Naive thymus-derived CD4-positive, alpha-beta T cell (primary cell): ENCODE measurements around the gene RBFOX2. TPM values are rescaled to one million over a fixed set of nuclear protein-coding genes. Genes with fewer than 3 reads are reported as not detected.

Experiments
- ATAC-seq: fragments of 150-1000 bp; cut with Tn5 transposase; 2 replicates; pipeline ENCODE4 v1.10.0; 2021; ENCODE audit warnings: mild to moderate bottlenecking, moderate library complexity
- CTCF ChIA-PET: fragments of 350-600 bp; sonication (Branson Sonifier 250); formaldehyde crosslinking; loops from one replicate; lab custom pipeline; 2021; ENCODE audit warnings: antibody characterized with exemption; lab: Charles Lee
- POLR2A ChIA-PET: fragments of 350-600 bp; sonication (Branson Sonifier 250); formaldehyde crosslinking; loops from one replicate; lab custom pipeline; 2021; ENCODE audit warnings: antibody characterized with exemption, inconsistent platforms; lab: Charles Lee
- DNase-seq, 9 donors: peaks; one replicate each; pipeline versions ENCODE4 v3.0.0 to v3.0.0-alpha.2; 2020 to 2022; ENCODE audit warnings: mixed read lengths in 1 of 9
- H3K27ac ChIP-seq: one replicate; pipeline ENCODE4 v1.7.0; 2013; ENCODE audit warnings: mild to moderate bottlenecking, low read depth, low read length, moderate library complexity
- H3K27me3 ChIP-seq, 2 donors: one replicate each; pipeline ENCODE4 v1.7.0; 2013; ENCODE audit warnings: low read length in 2 of 2, mild to moderate bottlenecking in 2 of 2, moderate library complexity in 2 of 2; ENCODE audit not compliant: control insufficient read depth in 2 of 2, insufficient read depth in 2 of 2
- H3K36me3 ChIP-seq, 3 experiments: 1 replicate in 2 of 3; 2 replicates in 1 of 3; pipeline ENCODE4 v1.7.0; 2013; ENCODE audit warnings: low read length in 3 of 3, mild to moderate bottlenecking in 3 of 3, moderate library complexity in 1 of 3; ENCODE audit not compliant: insufficient read depth in 3 of 3, control insufficient read depth in 2 of 3
- H3K4me1 ChIP-seq, 2 donors: one replicate each; pipeline ENCODE4 v1.7.0; 2013; ENCODE audit warnings: low read length in 2 of 2, mild to moderate bottlenecking in 2 of 2, moderate library complexity in 1 of 2; ENCODE audit not compliant: control insufficient read depth in 2 of 2, insufficient read depth in 2 of 2
- H3K4me3 ChIP-seq: 2 replicates; pipeline ENCODE4 v1.7.0; 2013; ENCODE audit warnings: mild to moderate bottlenecking, low read length
- H3K9me3 ChIP-seq, 3 experiments: 1 replicate in 2 of 3; 2 replicates in 1 of 3; pipeline ENCODE4 v1.7.0; 2013; ENCODE audit warnings: low read length in 3 of 3; ENCODE audit not compliant: control insufficient read depth in 2 of 3
- H3K27ac Mint-ChIP-seq, 9 donors: one replicate each; pipeline ENCODE4 v1.8.0; 2020 to 2022; ENCODE audit warnings: mixed read lengths in 9 of 9, mild to moderate bottlenecking in 8 of 9, moderate library complexity in 5 of 9, inconsistent platforms in 2 of 9
- H3K27me3 Mint-ChIP-seq, 5 donors: one replicate each; pipeline ENCODE4 v1.8.0; 2021 to 2022; ENCODE audit warnings: mixed read lengths in 5 of 5, mild to moderate bottlenecking in 1 of 5
- H3K36me3 Mint-ChIP-seq, 5 donors: one replicate each; pipeline ENCODE4 v1.8.0; 2020 to 2022; ENCODE audit warnings: mixed read lengths in 5 of 5, mild to moderate bottlenecking in 3 of 5, inconsistent platforms in 1 of 5
- H3K4me1 Mint-ChIP-seq, 7 donors: one replicate each; pipeline ENCODE4 v1.8.0; 2020 to 2022; ENCODE audit warnings: mixed read lengths in 7 of 7, mild to moderate bottlenecking in 3 of 7, inconsistent platforms in 1 of 7
- H3K4me3 Mint-ChIP-seq, 10 donors: one replicate each; pipeline ENCODE4 v1.8.0; 2020 to 2022; ENCODE audit warnings: mild to moderate bottlenecking in 10 of 10, mixed read lengths in 10 of 10, moderate library complexity in 6 of 10, inconsistent platforms in 2 of 10
- H3K9me3 Mint-ChIP-seq, 11 donors: one replicate each; pipeline ENCODE4 v1.8.0; 2020 to 2022; ENCODE audit warnings: mixed read lengths in 11 of 11, mild to moderate bottlenecking in 4 of 11, inconsistent platforms in 1 of 11, moderate library complexity in 1 of 11
- intact Hi-C, 2 donors: fragments of 100-400 bp; cut with micrococcal nuclease; formaldehyde crosslinking; loops; one replicate each; pipeline ENCODE4 v1.15.1; 2023
- polyA plus RNA-seq, 2 donors: library from polyadenylated mRNA; unstranded; fragments of 300-500 nt; fragmentation: Illumina TruSeq; gene quantifications; one replicate each; pipeline ENCODE4 v1.2.3, GENCODE V29; 2021
- total RNA-seq, 6 experiments: library from RNA in 5 of 6; stranded (reverse) in 5 of 6; gene quantifications; 1 replicate in 5 of 6; 2 replicates in 1 of 6; pipeline ENCODE4 v1.2.3 and lab custom pipeline; 2021 to 2026

RBFOX2 gene
- total and polyA plus RNA-seq, 7 experiments from 2014 or later, result 0.39 to 1.7 (median 1.1) TPM

GRCh38 chr22:35958334-35958733 lies 70.3 kb downstream of the RBFOX2 start:
- no peak overlapping the region for H3K4me3 ChIP-seq
- Mint-ChIP-seq H3K4me3 (no peak overlapping the region), H3K4me1 (no peaks in the 10 kb centered on the region), H3K27ac (no peak overlapping the region), H3K36me3 (no peaks in the 10 kb centered on the region), H3K9me3 (no peaks in the 10 kb centered on the region), H3K27me3 (peaks cover 0 to 18% (median 8%) of the 10 kb centered on the region in 5 donors)
- ChIA-PET CTCF (no interaction called here), POLR2A (no interaction called here)
- no peaks in the 10 kb centered on the region for H3K36me3 ChIP-seq
- no peak for ATAC-seq
- no peak overlapping the region for H3K27ac ChIP-seq
- DNase-seq, result no peak
- intact Hi-C loops, result no loop called here
- H3K9me3 ChIP-seq, result no peaks in the 10 kb centered on the region
- no peaks in the 10 kb centered on the region for H3K4me1 ChIP-seq
- H3K27me3 ChIP-seq, result no peaks in the 10 kb centered on the region

- H3K27ac Mint-ChIP-seq, result no peak overlapping the region
- no peak overlapping the region for H3K4me3 Mint-ChIP-seq
- H3K9me3 Mint-ChIP-seq, result no peaks in the 10 kb centered on the region
- no peak for ATAC-seq
- ChIA-PET POLR2A (no interaction called here), CTCF (no interaction called here)
- no peaks in the 10 kb centered on the region for H3K36me3 ChIP-seq
- H3K27me3 Mint-ChIP-seq, result peaks cover 0 to 18% (median 8%) of the 10 kb centered on the region in 5 donors
- no peak overlapping the region for H3K27ac ChIP-seq
- no peaks in the 10 kb centered on the region for H3K4me1 Mint-ChIP-seq
- H3K4me1 ChIP-seq, result no peaks in the 10 kb centered on the region
- no peaks in the 10 kb centered on the region for H3K9me3 ChIP-seq
- H3K27me3 ChIP-seq, result no peaks in the 10 kb centered on the region
- H3K4me3 ChIP-seq, result no peak overlapping the region
- no peak for DNase-seq
- H3K36me3 Mint-ChIP-seq, result no peaks in the 10 kb centered on the region
- intact Hi-C loops, result no loop called here
Measured at GRCh38 chr22:35957589-35957988, 71.0 kb downstream of the RBFOX2 start.

- no peaks in the 10 kb centered on the region for H3K9me3 Mint-ChIP-seq
- H3K36me3 ChIP-seq, result no peaks in the 10 kb centered on the region
- POLR2A ChIA-PET, result no interaction called here
- H3K27me3 ChIP-seq, result no peaks in the 10 kb centered on the region
- H3K4me1 ChIP-seq, result no peaks in the 10 kb centered on the region
- H3K27ac ChIP-seq, result no peak overlapping the region
- H3K4me1 Mint-ChIP-seq, result no peaks in the 10 kb centered on the region
- no peak overlapping the region for H3K4me3 ChIP-seq
- peaks cover 0 to 17% (median 8%) of the 10 kb centered on the region in 5 donors for H3K27me3 Mint-ChIP-seq
- no peak for DNase-seq
- no peak for ATAC-seq
- no peaks in the 10 kb centered on the region for H3K9me3 ChIP-seq
- H3K4me3 Mint-ChIP-seq, result no peak overlapping the region
- no peak overlapping the region for H3K27ac Mint-ChIP-seq
- intact Hi-C loops, result no loop called here
- H3K36me3 Mint-ChIP-seq, result no peaks in the 10 kb centered on the region
- CTCF ChIA-PET, result no interaction called here
Measured at GRCh38 chr22:35956850-35957249, 71.8 kb downstream of the RBFOX2 start.

GRCh38 chr22:35955546-35955945 lies 73.1 kb downstream of the RBFOX2 start:
- no peaks in the 10 kb centered on the region for H3K9me3 Mint-ChIP-seq
- no peaks in the 10 kb centered on the region for H3K4me1 Mint-ChIP-seq
- Histone ChIP-seq H3K27me3 (no peaks in the 10 kb centered on the region), H3K4me1 (no peaks in the 10 kb centered on the region), H3K27ac (no peak overlapping the region), H3K36me3 (no peaks in the 10 kb centered on the region), H3K9me3 (no peaks in the 10 kb centered on the region), H3K4me3 (no peak overlapping the region)
- ChIA-PET CTCF (no interaction called here), POLR2A (no interaction called here)
- H3K27me3 Mint-ChIP-seq, result peaks cover 0 to 10% (median 7%) of the 10 kb centered on the region in 5 donors
- no peak overlapping the region for H3K27ac Mint-ChIP-seq
- DNase-seq, result no peak
- no peak for ATAC-seq
- H3K4me3 Mint-ChIP-seq, result no peak overlapping the region
- intact Hi-C loops, result no loop called here
- H3K36me3 Mint-ChIP-seq, result no peaks in the 10 kb centered on the region

- ATAC-seq, result no peak
- CTCF ChIA-PET, result interaction anchor here (0.6 kb wide), 1 partner anchor 166 kb away, joined by 3 read pairs; no protein-coding TSS in a partner anchor
- intact Hi-C loops, result no loop called here
- H3K9me3 ChIP-seq, result no peaks in the 10 kb centered on the region
- no peak overlapping the region for H3K4me3 Mint-ChIP-seq
- no peaks in the 10 kb centered on the region for H3K9me3 Mint-ChIP-seq
- H3K36me3 Mint-ChIP-seq, result no peaks in the 10 kb centered on the region
- POLR2A ChIA-PET, result no interaction called here
- H3K27me3 ChIP-seq, result no peaks in the 10 kb centered on the region
- H3K36me3 ChIP-seq, result no peaks in the 10 kb centered on the region
- no peak overlapping the region for H3K27ac Mint-ChIP-seq
- no peaks in the 10 kb centered on the region for H3K4me1 ChIP-seq
- peaks cover 0 to 6% (median 0%) of the 10 kb centered on the region in 5 donors for H3K27me3 Mint-ChIP-seq
- no peaks in the 10 kb centered on the region for H3K4me1 Mint-ChIP-seq
- H3K27ac ChIP-seq, result no peak overlapping the region
- no peak for DNase-seq
- no peak overlapping the region for H3K4me3 ChIP-seq
Measured at GRCh38 chr22:35952576-35952975, 76.0 kb downstream of the RBFOX2 start.

- POLR2A ChIA-PET, result no interaction called here
- H3K36me3 Mint-ChIP-seq, result no peaks in the 10 kb centered on the region
- no peak for DNase-seq
Measured at GRCh38 chr22:35950262-35950661, 78.4 kb downstream of the RBFOX2 start.

GRCh38 chr22:35949243-35949642 lies 79.4 kb downstream of the RBFOX2 start:
- Histone ChIP-seq H3K27me3 (no peaks in the 10 kb centered on the region), H3K36me3 (no peaks in the 10 kb centered on the region), H3K27ac (no peak overlapping the region), H3K9me3 (no peaks in the 10 kb centered on the region), H3K4me1 (no peaks in the 10 kb centered on the region), H3K4me3 (no peak overlapping the region)
- ChIA-PET CTCF (no interaction called here), POLR2A (no interaction called here)
- no peak overlapping the region for H3K27ac Mint-ChIP-seq
- no peak overlapping the region for H3K4me3 Mint-ChIP-seq
- H3K9me3 Mint-ChIP-seq, result no peaks in the 10 kb centered on the region
- no peaks in the 10 kb centered on the region for H3K4me1 Mint-ChIP-seq
- ATAC-seq (no peak), DNase-seq (no peak)
- H3K36me3 Mint-ChIP-seq, result no peaks in the 10 kb centered on the region
- intact Hi-C loops, result no loop called here
- peaks cover 0 to 12% (median 0%) of the 10 kb centered on the region in 5 donors for H3K27me3 Mint-ChIP-seq

More at GRCh38 chr22:35950262-35950661, 78.4 kb downstream of the RBFOX2 start:
- CTCF ChIA-PET, result interaction anchor here (0.6 kb wide), 1 partner anchor 124 kb away, joined by 4 read pairs; no protein-coding TSS in a partner anchor
- Histone ChIP-seq H3K4me1 (no peaks in the 10 kb centered on the region), H3K27me3 (no peaks in the 10 kb centered on the region), H3K27ac (no peak overlapping the region), H3K36me3 (no peaks in the 10 kb centered on the region), H3K9me3 (no peaks in the 10 kb centered on the region), H3K4me3 (no peak overlapping the region)
- intact Hi-C loops, result no loop called here
- no peaks in the 10 kb centered on the region for H3K4me1 Mint-ChIP-seq
- H3K27me3 Mint-ChIP-seq, result peaks cover 0 to 9% (median 0%) of the 10 kb centered on the region in 5 donors
- H3K9me3 Mint-ChIP-seq, result no peaks in the 10 kb centered on the region
- no peak overlapping the region for H3K4me3 Mint-ChIP-seq
- H3K27ac Mint-ChIP-seq, result no peak overlapping the region
- ATAC-seq, result no peak
